NAMALWA (cell line): Measurements from ENCODE around the gene HES4.

Experiments used
- DNase-seq: peaks from one replicate; pipeline ENCODE4 v3.0.0-alpha.2; 2015; ENCODE audit warnings: low spot score

The HES4 gene

GRCh38 chr1:999725-1000356 lies at the start of gene HES4:
Gene HES4 (minus strand): TSS chr1:1000097. CDS start chr1:999973, 124 bp downstream.
- no peak for DNase-seq

GRCh38 chr1:1048765-1049164 lies 48.9 kb upstream of the HES4 start:
- no peak for DNase-seq

- DNase-seq, result no peak
Observed at GRCh38 chr1:1047963-1048362, 48.1 kb upstream of the HES4 start.

- DNase-seq, result no peak
Observed at GRCh38 chr1:1047407-1047806, 47.5 kb upstream of the HES4 start.

GRCh38 chr1:1046767-1047166 lies 46.9 kb upstream of the HES4 start:
- DNase-seq, result no peak

GRCh38 chr1:1046243-1046642 lies 46.3 kb upstream of the HES4 start:
- no peak for DNase-seq

GRCh38 chr1:1045129-1045528 lies 45.2 kb upstream of the HES4 start:
- no peak for DNase-seq

GRCh38 chr1:1044455-1045078 lies 44.7 kb upstream of the HES4 start:
- no peak for DNase-seq

- no peak for DNase-seq
Observed at GRCh38 chr1:1043921-1044320, 44.0 kb upstream of the HES4 start.

GRCh38 chr1:1043411-1043810 lies 43.5 kb upstream of the HES4 start:
- DNase-seq, result no peak

- DNase-seq, result no peak
Observed at GRCh38 chr1:1042835-1043234, 42.9 kb upstream of the HES4 start.

- no peak for DNase-seq
Observed at GRCh38 chr1:1041873-1042272, 42.0 kb upstream of the HES4 start.

- DNase-seq, result no peak
Observed at GRCh38 chr1:1041092-1041523, 41.2 kb upstream of the HES4 start.

- peak; percentile 92 for DNase-seq
Observed at GRCh38 chr1:1040004-1040991, 40.4 kb upstream of the HES4 start.

GRCh38 chr1:1039145-1039910 lies 39.4 kb upstream of the HES4 start:
- DNase-seq, result no peak

GRCh38 chr1:1038694-1039093 lies 38.8 kb upstream of the HES4 start:
- DNase-seq, result no peak

- no peak for DNase-seq
Observed at GRCh38 chr1:1037366-1038327, 37.8 kb upstream of the HES4 start.

GRCh38 chr1:1035291-1035943 lies 35.5 kb upstream of the HES4 start:
- DNase-seq, result no peak

- DNase-seq, result no peak
Observed at GRCh38 chr1:1034439-1034781, 34.5 kb upstream of the HES4 start.

- no peak for DNase-seq
Observed at GRCh38 chr1:1033731-1034438, 34.0 kb upstream of the HES4 start.
